ENCODE data around the gene MRPL4. TPM values are rescaled to one million over a fixed set of nuclear protein-coding genes. Genes with fewer than 3 reads are reported as not detected.
A peak's percentile ranks its signal among the peaks of the same experiment; 100 is the strongest.

The MRPL4 gene
- total RNA-seq, 2 donors from 2014 or later, result 72.6 to 75.6 TPM

DNA sequence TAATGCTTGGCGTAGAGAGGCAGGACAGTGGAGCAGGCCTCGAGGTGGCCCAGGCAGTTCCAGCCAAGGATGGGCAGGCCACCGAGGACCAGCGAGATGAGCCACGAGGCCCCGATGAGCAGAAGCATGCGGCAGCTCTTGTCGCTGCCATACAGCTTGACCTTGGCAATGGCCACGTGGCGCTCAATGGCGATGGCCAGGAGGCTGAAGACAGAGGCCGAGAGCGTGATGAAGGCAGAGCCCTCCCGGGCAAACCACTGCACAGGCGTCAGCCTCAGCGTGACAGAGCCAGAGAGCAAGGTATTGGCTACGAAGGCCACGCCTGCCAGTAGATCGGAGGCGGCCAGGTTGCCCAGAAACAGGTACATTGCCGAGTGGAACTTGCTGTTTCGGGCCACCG, 27.7 kb upstream of the MRPL4 start:
- Histone ChIP-seq H3K27ac (no peak overlapping the region), H3K9me3 (no peaks in the 10 kb centered on the region), H3K4me1 (replicated peaks) (peaks cover 3% of the 10 kb centered on the region), H3K36me3 (no peaks in the 10 kb centered on the region), H3K4me3 (no peak overlapping the region), H3K27me3 (replicated peaks; ENCODE audit: insufficient read depth) (no peaks in the 10 kb centered on the region)
- 93% methylated on average over 23 of the region's 23 CpGs for WGBS
- intact Hi-C loops (cut with DNase I), result no loop called here
- no peak for DNase-seq (ENCODE audit: low spot score)
- TF ChIP-seq CTCF (IDR thresholded peaks at IDR 0.05) (no peak), POLR2AphosphoS5 (IDR thresholded peaks at IDR 0.05) (no peak), POLR2A (IDR thresholded peaks at IDR 0.05) (no peak)

DNA sequence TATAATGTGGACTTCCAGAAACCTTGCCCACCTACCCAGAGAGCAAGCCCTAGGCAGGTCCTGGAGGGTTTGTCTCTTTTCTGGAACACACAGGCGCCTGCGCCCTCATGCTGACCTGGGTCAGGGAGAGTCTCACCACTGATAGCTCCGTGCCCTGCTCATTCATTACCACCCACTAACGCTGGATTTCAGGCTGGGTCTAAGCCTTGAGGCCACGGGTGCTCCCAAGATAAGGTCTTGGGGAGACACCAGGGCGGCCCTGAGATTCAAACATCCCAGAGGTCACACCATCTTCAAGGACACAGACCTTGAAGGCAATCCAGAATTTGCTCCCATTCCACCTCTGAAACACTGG, 26.0 kb upstream of the MRPL4 start:
- Histone ChIP-seq H3K9me3 (no peaks in the 10 kb centered on the region), H3K27ac (peak overlapping the region; percentile 67), H3K27me3 (replicated peaks; ENCODE audit: insufficient read depth) (no peaks in the 10 kb centered on the region), H3K4me1 (replicated peaks) (peaks cover 3% of the 10 kb centered on the region), H3K4me3 (no peak overlapping the region), H3K36me3 (no peaks in the 10 kb centered on the region)
- intact Hi-C loops (cut with DNase I), result no loop called here
- TF ChIP-seq POLR2AphosphoS5 (IDR thresholded peaks at IDR 0.05) (no peak), CTCF (IDR thresholded peaks at IDR 0.05) (no peak), POLR2A (IDR thresholded peaks at IDR 0.05) (no peak)
- no peak for DNase-seq (ENCODE audit: low spot score)
- WGBS, result 78% methylated on average over 6 of the region's 6 CpGs

- intact Hi-C loops (cut with DNase I), result no loop called here
- TF ChIP-seq CTCF (IDR thresholded peaks at IDR 0.05), result no peak
- TF ChIP-seq POLR2AphosphoS5 (IDR thresholded peaks at IDR 0.05), result peak; percentile 24
- WGBS, result 23% methylated on average over 13 of the region's 13 CpGs
- no peak for DNase-seq (ENCODE audit: low spot score)
- Histone ChIP-seq H3K36me3 (no peaks in the 10 kb centered on the region), H3K27me3 (replicated peaks; ENCODE audit: insufficient read depth) (no peaks in the 10 kb centered on the region), H3K9me3 (no peaks in the 10 kb centered on the region), H3K4me1 (replicated peaks) (peaks cover 3% of the 10 kb centered on the region), H3K27ac (peak overlapping the region; percentile 67), H3K4me3 (no peak overlapping the region)
Observed at GRCh38 chr19:10226376-10227025, 25.5 kb upstream of the MRPL4 start.

DNA sequence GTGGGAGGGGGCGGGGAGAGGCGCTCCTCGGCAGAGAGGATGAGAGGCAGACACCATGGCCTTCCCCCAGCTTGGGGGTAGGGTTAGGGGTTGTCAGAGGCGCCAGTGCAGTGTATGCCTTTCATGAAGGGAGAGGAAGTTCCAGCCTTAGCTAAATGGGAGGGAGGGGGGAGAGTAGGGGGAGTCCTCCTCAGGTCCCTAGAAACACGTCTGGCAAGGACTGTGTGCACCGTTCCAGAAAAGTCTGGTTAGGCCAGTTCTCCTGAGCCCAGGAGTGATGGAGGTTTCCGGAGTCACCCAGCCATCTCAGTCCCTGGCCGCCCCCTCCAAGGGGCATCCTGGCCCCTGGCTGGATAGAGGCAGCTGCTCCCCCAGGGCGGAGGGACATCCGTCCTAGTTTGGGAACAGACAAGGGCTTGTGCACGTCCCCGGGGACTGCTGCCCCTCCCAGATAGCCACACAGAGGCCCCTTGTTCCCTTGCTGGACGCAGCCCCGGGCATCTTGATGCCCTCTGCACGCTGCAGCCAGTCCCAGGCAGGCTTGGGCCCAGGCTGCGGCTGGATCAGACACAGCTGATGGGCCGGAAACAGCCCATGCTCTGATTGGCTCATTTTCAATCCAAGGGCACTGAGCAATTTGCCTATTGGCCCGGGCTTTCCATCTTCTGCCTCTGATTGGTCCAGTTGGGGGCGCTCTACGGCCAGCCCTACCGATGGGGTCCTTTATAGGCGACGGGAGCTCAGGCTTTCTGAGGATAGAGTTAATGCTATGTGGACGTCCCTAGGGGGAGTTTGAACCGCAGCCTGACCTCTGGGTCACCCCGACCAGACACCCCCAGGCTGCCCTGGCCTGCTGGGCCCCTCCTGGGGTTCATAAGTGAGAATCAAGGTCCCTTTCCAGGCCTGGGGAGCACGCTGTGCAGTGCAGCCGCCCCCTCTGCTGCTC, 24.7 kb upstream of the MRPL4 start:
- intact Hi-C loops (cut with DNase I), result no loop called here
- TF ChIP-seq POLR2A (IDR thresholded peaks at IDR 0.05) (no peak), CTCF (IDR thresholded peaks at IDR 0.05) (no peak), POLR2AphosphoS5 (IDR thresholded peaks at IDR 0.05) (no peak)
- 31% methylated on average over 20 of the region's 28 CpGs for WGBS
- H3K36me3 ChIP-seq, result no peaks in the 10 kb centered on the region
- peak; percentile 16 for DNase-seq (ENCODE audit: low spot score)
- peaks cover 3% of the 10 kb centered on the region for H3K4me1 ChIP-seq (replicated peaks)
- H3K4me3 ChIP-seq, result no peak overlapping the region
- H3K27ac ChIP-seq, result peak overlapping the region; percentile 67
- H3K27me3 ChIP-seq (replicated peaks; ENCODE audit: insufficient read depth), result no peaks in the 10 kb centered on the region
- no peaks in the 10 kb centered on the region for H3K9me3 ChIP-seq
